Rectal smooth muscle tissue (tissue), 1 donor: Measurements from ENCODE around the gene SUN1.

Experiments used
- H3K27ac ChIP-seq: one replicate; pipeline ENCODE4 v1.7.0; 2013; ENCODE audit warnings: low read depth, low read length, inconsistent platforms
- H3K27me3 ChIP-seq: one replicate; pipeline ENCODE4 v1.7.0; 2013; ENCODE audit warnings: low read length; ENCODE audit not compliant: control insufficient read depth, insufficient read depth
- H3K36me3 ChIP-seq: one replicate; pipeline ENCODE4 v1.7.0; 2013; ENCODE audit warnings: low read length; ENCODE audit not compliant: control insufficient read depth, insufficient read depth
- H3K4me1 ChIP-seq: one replicate; pipeline ENCODE4 v1.7.0; 2013; ENCODE audit warnings: low read length; ENCODE audit not compliant: control insufficient read depth, insufficient read depth
- H3K4me3 ChIP-seq: one replicate; pipeline ENCODE4 v1.7.0; 2013; ENCODE audit warnings: low read length
- H3K9ac ChIP-seq: one replicate; pipeline ENCODE4 v1.7.0; 2013; ENCODE audit warnings: low read length

The SUN1 gene

GRCh38 chr7:853366-854117 lies 21.3 kb downstream of the SUN1 start:
- no peak overlapping the region for H3K9ac ChIP-seq
- H3K27ac ChIP-seq, result no peak overlapping the region
- no peaks in the 10 kb centered on the region for H3K27me3 ChIP-seq
- no peak overlapping the region for H3K4me3 ChIP-seq
- peaks cover 54% of the 10 kb centered on the region for H3K36me3 ChIP-seq
- no peaks in the 10 kb centered on the region for H3K4me1 ChIP-seq

DNA sequence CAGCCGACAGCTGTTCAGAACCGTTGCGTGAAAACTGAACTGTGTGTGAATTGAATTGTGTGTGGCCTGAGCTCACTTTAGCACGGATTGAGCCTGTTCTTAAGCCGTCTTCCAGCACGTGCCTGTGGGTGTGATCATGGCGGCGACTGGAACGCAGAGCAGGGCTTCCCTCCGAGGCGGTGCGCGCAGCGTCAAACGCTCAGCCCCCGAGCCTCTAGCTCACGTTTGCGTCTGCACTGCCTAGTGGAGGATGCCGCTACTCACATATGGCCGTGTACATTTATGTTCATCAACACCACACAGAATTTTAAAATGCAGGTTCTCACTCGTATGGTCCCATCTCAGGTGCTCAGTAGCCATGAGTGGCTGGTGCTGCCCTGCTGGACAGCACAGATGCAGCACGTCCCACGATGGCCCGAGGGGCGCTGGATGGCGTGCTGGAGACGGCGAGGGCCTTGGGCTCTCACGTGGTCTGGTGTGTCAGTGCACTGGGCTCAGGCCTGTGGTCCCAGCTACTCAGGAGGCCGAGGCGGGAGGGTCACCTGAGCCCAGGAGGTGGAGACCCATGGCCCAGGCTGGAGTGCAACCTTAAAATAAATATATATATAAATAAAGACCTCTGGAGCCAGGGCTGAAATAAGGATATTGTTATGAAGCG lies 22.0 kb downstream of the SUN1 start:
- H3K27ac ChIP-seq, result no peak overlapping the region
- no peak overlapping the region for H3K4me3 ChIP-seq
- peaks cover 55% of the 10 kb centered on the region for H3K36me3 ChIP-seq
- H3K9ac ChIP-seq, result no peak overlapping the region
- H3K27me3 ChIP-seq, result no peaks in the 10 kb centered on the region
- H3K4me1 ChIP-seq, result no peaks in the 10 kb centered on the region

DNA sequence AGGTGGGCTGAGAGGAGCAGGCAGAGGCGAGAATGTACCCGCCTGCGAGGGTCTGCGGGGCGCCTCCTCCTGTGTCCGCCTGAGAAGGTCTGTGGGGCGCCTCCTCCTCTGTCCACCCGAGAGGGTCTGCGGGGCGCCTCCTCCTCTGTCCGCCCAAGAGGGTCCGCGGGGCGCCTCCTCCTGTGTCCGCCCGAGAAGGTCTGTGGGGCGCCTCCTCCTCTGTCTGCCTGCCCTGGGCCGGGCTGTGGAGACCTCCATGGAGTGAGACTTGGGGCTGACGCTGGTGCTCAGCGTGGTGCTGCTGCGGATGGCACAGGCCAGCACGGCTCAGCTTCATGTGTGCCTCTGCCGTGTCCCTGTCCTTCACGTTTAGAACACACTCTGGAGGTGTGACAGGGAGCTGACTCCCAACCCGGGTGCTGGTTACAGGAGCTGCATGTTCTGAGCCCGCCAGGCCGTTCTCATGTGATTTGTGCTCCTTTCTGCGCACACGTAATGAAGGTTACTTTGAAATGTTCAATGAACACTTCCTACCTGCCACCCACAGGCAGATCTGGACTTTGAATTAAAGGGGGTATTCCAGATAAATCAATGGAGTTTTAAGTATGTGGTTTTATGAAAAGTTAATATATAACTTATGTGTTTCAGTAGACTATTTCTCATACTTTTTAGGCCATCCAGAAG lies 23.6 kb downstream of the SUN1 start:
- Histone ChIP-seq H3K4me1 (no peaks in the 10 kb centered on the region), H3K9ac (no peak overlapping the region), H3K4me3 (no peak overlapping the region), H3K27ac (no peak overlapping the region), H3K27me3 (no peaks in the 10 kb centered on the region), H3K36me3 (peaks cover 63% of the 10 kb centered on the region)

GRCh38 chr7:856444-857095 lies 24.3 kb downstream of the SUN1 start:
- H3K27me3 ChIP-seq, result no peaks in the 10 kb centered on the region
- H3K4me3 ChIP-seq, result no peak overlapping the region
- H3K4me1 ChIP-seq, result no peaks in the 10 kb centered on the region
- peaks cover 67% of the 10 kb centered on the region for H3K36me3 ChIP-seq
- no peak overlapping the region for H3K27ac ChIP-seq
- no peak overlapping the region for H3K9ac ChIP-seq

- H3K4me1 ChIP-seq, result no peaks in the 10 kb centered on the region
- no peaks in the 10 kb centered on the region for H3K27me3 ChIP-seq
- H3K27ac ChIP-seq, result no peak overlapping the region
- no peak overlapping the region for H3K9ac ChIP-seq
- no peak overlapping the region for H3K4me3 ChIP-seq
- H3K36me3 ChIP-seq, result peaks cover 66% of the 10 kb centered on the region
Observed at GRCh38 chr7:857661-858060, 25.4 kb downstream of the SUN1 start.

GRCh38 chr7:859359-860030 lies 27.2 kb downstream of the SUN1 start:
- no peaks in the 10 kb centered on the region for H3K4me1 ChIP-seq
- H3K27ac ChIP-seq, result no peak overlapping the region
- H3K9ac ChIP-seq, result no peak overlapping the region
- peaks cover 54% of the 10 kb centered on the region for H3K36me3 ChIP-seq
- H3K4me3 ChIP-seq, result no peak overlapping the region
- no peaks in the 10 kb centered on the region for H3K27me3 ChIP-seq

DNA sequence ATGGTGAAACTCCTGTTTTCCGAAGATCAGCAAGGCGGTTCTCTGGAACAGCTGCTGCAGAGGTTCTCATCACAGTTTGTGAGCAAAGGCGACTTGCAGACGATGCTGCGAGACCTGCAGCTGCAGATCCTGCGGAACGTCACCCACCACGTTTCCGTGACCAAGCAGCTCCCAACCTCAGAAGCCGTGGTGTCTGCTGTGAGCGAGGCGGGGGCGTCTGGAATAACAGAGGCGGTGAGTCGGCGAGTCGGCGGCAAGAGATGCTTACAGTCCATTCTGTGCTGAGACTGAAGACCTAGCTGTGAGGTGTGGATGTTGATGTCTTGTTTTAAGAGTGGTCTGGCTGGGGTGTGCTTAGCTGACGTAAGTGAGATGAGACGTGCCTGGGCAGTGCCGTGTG lies 27.9 kb downstream of the SUN1 start:
- no peak overlapping the region for H3K27ac ChIP-seq
- H3K9ac ChIP-seq, result no peak overlapping the region
- H3K4me3 ChIP-seq, result no peak overlapping the region
- peaks cover 50% of the 10 kb centered on the region for H3K36me3 ChIP-seq
- H3K4me1 ChIP-seq, result no peaks in the 10 kb centered on the region
- H3K27me3 ChIP-seq, result no peaks in the 10 kb centered on the region

- no peak overlapping the region for H3K27ac ChIP-seq
- no peaks in the 10 kb centered on the region for H3K4me1 ChIP-seq
- H3K36me3 ChIP-seq, result peaks cover 53% of the 10 kb centered on the region
- no peaks in the 10 kb centered on the region for H3K27me3 ChIP-seq
- no peak overlapping the region for H3K9ac ChIP-seq
- H3K4me3 ChIP-seq, result no peak overlapping the region
Observed at GRCh38 chr7:861222-861621, 28.9 kb downstream of the SUN1 start.

DNA sequence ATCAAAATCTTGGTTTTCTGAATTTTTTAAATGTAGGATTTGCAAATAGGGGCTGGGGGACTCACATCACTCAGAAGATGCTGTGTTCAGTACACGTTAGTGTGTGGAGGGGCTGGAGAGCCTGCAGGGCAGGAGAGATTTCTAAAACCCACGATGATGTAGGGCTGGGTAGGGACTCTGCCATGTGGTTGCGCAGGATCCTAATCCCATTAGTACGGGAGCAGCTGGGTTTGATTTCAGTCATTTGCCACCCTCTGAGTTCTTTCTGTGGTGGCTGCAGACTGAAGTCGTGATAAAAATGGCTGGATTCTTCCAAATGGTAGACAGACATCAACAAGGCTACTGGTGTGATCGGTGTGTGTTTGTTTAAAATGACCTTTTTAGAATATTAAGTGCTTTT lies 29.9 kb downstream of the SUN1 start:
- Histone ChIP-seq H3K27ac (no peak overlapping the region), H3K36me3 (peaks cover 46% of the 10 kb centered on the region), H3K4me1 (peaks cover 5% of the 10 kb centered on the region), H3K27me3 (no peaks in the 10 kb centered on the region), H3K4me3 (no peak overlapping the region), H3K9ac (no peak overlapping the region)

DNA sequence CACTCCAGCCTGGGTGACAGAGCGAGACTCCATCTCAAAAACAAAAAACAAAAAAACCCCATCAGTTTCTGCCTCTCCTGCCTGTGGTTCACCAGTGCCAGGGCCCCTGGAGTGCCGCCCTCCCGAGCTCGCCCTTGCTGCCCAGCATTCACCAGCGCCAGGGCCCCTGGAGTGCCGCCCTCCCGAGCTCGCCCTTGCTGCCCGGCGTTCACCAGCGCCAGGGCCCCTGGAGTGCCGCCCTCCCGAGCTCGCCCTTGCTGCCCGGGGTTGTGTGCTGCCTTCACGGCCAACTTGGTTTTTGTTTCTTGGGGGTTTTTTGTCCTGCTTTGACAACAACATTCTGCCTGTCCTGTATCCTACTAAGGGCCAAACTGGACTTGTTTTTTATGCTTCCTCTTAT lies 30.8 kb downstream of the SUN1 start:
- no peak overlapping the region for H3K9ac ChIP-seq

DNA sequence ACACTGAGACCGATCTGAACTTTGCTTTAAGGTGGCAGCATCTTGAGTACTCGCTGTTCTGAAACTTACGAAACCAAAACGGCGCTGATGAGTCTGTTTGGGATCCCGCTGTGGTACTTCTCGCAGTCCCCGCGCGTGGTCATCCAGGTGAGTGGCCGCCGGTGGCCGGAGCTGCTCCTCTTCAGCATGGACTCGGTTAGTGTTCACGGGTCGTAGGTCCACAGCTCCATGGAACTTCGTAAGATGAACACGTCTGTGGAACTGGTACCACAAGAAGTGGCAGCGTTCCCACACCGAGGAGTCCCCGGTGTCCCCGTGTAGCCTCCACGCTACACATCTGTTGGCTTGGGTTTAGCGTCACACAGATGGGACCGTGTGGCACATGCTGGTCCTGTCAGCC lies 33.6 kb downstream of the SUN1 start:
- H3K4me3 ChIP-seq, result no peak overlapping the region
- H3K27me3 ChIP-seq, result no peaks in the 10 kb centered on the region
- peaks cover 16% of the 10 kb centered on the region for H3K4me1 ChIP-seq
- no peak overlapping the region for H3K9ac ChIP-seq
- H3K27ac ChIP-seq, result peak overlapping the region; percentile 58
- peaks cover 29% of the 10 kb centered on the region for H3K36me3 ChIP-seq

More for the DNA sequence above, 30.8 kb downstream of the SUN1 start:
- no peaks in the 10 kb centered on the region for H3K27me3 ChIP-seq
- H3K27ac ChIP-seq, result no peak overlapping the region
- H3K4me1 ChIP-seq, result peaks cover 14% of the 10 kb centered on the region
- no peak overlapping the region for H3K4me3 ChIP-seq
- peaks cover 40% of the 10 kb centered on the region for H3K36me3 ChIP-seq

GRCh38 chr7:867001-867405 lies 34.7 kb downstream of the SUN1 start:
- H3K9ac ChIP-seq, result no peak overlapping the region
- H3K4me3 ChIP-seq, result peak overlapping the region; percentile 30

More at GRCh38 chr7:867001-867405, 34.7 kb downstream of the SUN1 start:
- Histone ChIP-seq H3K27me3 (no peaks in the 10 kb centered on the region), H3K27ac (peak overlapping the region; percentile 89), H3K4me1 (peaks cover 16% of the 10 kb centered on the region), H3K36me3 (peaks cover 21% of the 10 kb centered on the region)
